Measurements from ENCODE around the gene KIAA1328. TPM values are rescaled to one million over a fixed set of nuclear protein-coding genes. Genes with fewer than 3 reads are reported as not detected.
A peak's percentile ranks its signal among the peaks of the same experiment; 100 is the strongest.

KIAA1328 gene
- total and polyA plus RNA-seq, 4 donors: 9.0 to 22.3 (median 13.9) TPM

DNA sequence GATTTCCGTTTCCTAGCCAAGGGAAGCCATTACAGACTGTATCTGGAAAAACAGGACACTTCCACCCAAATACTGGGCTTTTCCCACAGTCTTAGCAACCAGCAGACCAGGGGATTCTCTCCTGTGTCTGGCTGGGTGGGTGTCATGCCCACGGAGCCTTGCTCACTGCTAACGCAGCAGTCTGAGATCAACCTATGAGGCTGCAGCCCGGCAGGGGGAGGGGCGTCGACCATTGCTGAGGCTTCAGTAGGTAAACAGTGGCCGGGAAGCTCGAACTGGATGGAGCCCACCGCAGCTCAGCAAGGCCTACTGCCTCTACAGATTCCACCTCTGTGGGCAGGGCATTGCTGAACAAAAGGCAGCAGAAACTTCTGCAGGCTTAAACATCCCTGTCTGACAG is 131.1 kb downstream of the KIAA1328 start:
- H3K27me3 ChIP-seq (ENCODE audit: control insufficient read depth, insufficient read depth, low read length): no peaks in the 10 kb centered on the region
- no peak overlapping the region for H3K4me3 ChIP-seq (ENCODE audit: low read depth, low read length)
- H3K9me3 ChIP-seq (ENCODE audit: control insufficient read depth, insufficient read depth, low read length): peaks cover 4% of the 10 kb centered on the region

DNA sequence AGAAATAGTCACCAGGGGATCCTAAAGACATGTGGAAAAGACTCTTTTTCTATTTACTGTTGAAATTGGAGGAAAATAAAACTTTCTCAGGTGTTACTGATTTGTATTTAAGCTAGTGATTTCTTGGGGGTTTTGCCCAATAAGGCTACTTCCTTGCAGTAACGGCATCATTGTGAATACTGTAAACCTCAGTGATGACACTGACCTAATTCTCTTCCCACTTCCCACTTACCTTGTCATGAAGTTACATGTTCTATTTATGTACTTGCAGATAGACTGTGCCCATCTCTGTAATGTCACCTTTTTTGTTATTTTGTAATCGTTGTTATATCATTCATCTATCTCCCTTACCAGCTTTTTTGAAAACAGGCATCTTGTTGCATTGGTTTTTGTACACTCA is 134.5 kb downstream of the KIAA1328 start:
- DNase-seq (ENCODE audit: low read depth in 4 of 6, low spot score in 6 of 6): no peak
- peaks cover 7% of the 10 kb centered on the region for H3K9me3 ChIP-seq (ENCODE audit: control insufficient read depth, insufficient read depth, low read length)
- no peaks in the 10 kb centered on the region for H3K4me1 ChIP-seq (ENCODE audit: control insufficient read depth, insufficient read depth, low read length)
- WGBS (ENCODE audit: insufficient coverage): no CpG with 5 or more reads among the region's 2 CpGs
- no peak overlapping the region for H3K27ac ChIP-seq (ENCODE audit: low read depth, low read length)
- H3K27me3 ChIP-seq (ENCODE audit: control insufficient read depth, insufficient read depth, low read length): no peaks in the 10 kb centered on the region
- no peak overlapping the region for H3K4me3 ChIP-seq (ENCODE audit: low read depth, low read length)
- H3K36me3 ChIP-seq (ENCODE audit: control insufficient read depth, insufficient read depth, low read length): peaks cover 4% of the 10 kb centered on the region

More for the DNA sequence above, 131.1 kb downstream of the KIAA1328 start:
- Histone ChIP-seq H3K4me1 (ENCODE audit: control insufficient read depth, insufficient read depth, low read length) (no peaks in the 10 kb centered on the region), H3K27ac (ENCODE audit: low read depth, low read length) (no peak overlapping the region), H3K36me3 (ENCODE audit: control insufficient read depth, insufficient read depth, low read length) (peaks cover 4% of the 10 kb centered on the region)
- no peak for DNase-seq (ENCODE audit: low read depth in 4 of 6, low spot score in 6 of 6)
- WGBS (ENCODE audit: insufficient coverage): 96% methylated on average over 9 of the region's 9 CpGs

DNA sequence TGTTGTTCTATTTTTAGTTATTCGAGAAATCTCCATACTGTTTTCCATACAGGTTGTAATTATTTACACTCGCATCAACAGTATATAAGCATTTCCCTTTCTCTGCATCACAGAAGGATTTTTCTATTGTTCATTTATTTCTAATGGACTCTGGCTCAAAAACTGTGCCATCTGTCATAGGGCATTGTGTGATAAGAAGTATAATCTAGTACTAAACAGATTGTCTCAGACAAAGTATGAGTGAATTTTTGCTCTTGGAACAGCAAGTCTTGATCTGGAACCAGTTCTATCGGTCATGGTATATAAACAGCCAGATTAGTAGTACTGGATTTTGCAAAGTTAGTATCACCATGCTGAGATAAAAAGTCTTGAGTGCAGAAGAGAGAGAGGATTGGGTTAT is 145.8 kb downstream of the KIAA1328 start:
- no peak for DNase-seq (ENCODE audit: low read depth in 4 of 6, low spot score in 6 of 6)
- Histone ChIP-seq H3K4me3 (ENCODE audit: low read depth, low read length) (no peak overlapping the region), H3K4me1 (ENCODE audit: control insufficient read depth, insufficient read depth, low read length) (no peaks in the 10 kb centered on the region), H3K36me3 (ENCODE audit: control insufficient read depth, insufficient read depth, low read length) (no peaks in the 10 kb centered on the region), H3K27ac (ENCODE audit: low read depth, low read length) (no peak overlapping the region), H3K9me3 (ENCODE audit: control insufficient read depth, insufficient read depth, low read length) (no peaks in the 10 kb centered on the region), H3K27me3 (ENCODE audit: control insufficient read depth, insufficient read depth, low read length) (no peaks in the 10 kb centered on the region)
- 100% methylated on average over 1 of the region's 3 CpGs for WGBS (ENCODE audit: insufficient coverage)

DNA sequence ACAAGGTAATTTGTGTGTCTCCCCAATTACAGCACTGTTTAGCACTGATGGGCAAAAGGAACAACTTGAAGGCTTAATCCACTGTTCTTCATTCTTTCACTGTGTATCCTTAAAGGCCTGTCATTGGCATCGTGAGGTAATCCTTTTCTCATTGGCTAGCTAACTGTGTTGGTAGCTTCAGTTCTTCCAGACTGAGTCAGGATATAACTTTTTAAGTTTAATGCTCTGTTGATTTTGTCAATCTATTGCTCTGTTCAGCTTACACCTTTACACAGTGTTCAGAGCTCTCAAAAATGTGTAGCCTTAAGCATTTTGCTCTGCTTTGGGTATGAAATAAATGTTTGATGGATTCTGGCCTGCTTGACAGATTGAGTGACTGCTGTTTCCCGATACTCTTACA is 148.2 kb downstream of the KIAA1328 start:
- H3K27ac ChIP-seq (ENCODE audit: low read depth, low read length): no peak overlapping the region
- no peaks in the 10 kb centered on the region for H3K9me3 ChIP-seq (ENCODE audit: control insufficient read depth, insufficient read depth, low read length)
- no peak for DNase-seq (ENCODE audit: low read depth in 4 of 6, low spot score in 6 of 6)
- H3K4me1 ChIP-seq (ENCODE audit: control insufficient read depth, insufficient read depth, low read length): no peaks in the 10 kb centered on the region
- H3K4me3 ChIP-seq (ENCODE audit: low read depth, low read length): no peak overlapping the region
- H3K27me3 ChIP-seq (ENCODE audit: control insufficient read depth, insufficient read depth, low read length): no peaks in the 10 kb centered on the region
- WGBS (ENCODE audit: insufficient coverage): 100% methylated on average over 1 of the region's 2 CpGs
- no peaks in the 10 kb centered on the region for H3K36me3 ChIP-seq (ENCODE audit: control insufficient read depth, insufficient read depth, low read length)

DNA sequence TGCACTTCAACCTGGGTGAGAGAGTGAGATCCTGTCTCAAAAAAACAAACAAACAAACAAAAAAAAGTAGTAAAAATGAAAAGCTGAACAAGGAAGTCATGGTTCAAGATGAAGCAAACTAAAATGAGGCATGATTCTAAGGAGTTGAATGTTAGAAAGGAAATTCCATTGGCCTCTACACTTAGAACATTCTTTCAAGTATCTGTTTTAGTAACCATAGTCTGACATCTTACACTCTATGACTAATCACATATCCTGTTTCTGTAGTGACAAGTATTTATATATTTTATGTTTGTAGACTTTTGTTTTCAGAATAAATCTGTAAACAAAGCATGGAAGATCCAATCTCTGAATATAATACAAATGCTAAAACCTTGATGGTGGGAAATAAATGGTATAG is 164.1 kb downstream of the KIAA1328 start:
- no peak for DNase-seq (ENCODE audit: low read depth in 4 of 6, low spot score in 6 of 6)
- Histone ChIP-seq H3K4me1 (ENCODE audit: control insufficient read depth, insufficient read depth, low read length) (no peaks in the 10 kb centered on the region), H3K36me3 (ENCODE audit: control insufficient read depth, insufficient read depth, low read length) (peaks cover 3% of the 10 kb centered on the region), H3K27me3 (ENCODE audit: control insufficient read depth, insufficient read depth, low read length) (no peaks in the 10 kb centered on the region), H3K4me3 (ENCODE audit: low read depth, low read length) (no peak overlapping the region), H3K27ac (ENCODE audit: low read depth, low read length) (no peak overlapping the region), H3K9me3 (ENCODE audit: control insufficient read depth, insufficient read depth, low read length) (peaks cover 3% of the 10 kb centered on the region)

DNA sequence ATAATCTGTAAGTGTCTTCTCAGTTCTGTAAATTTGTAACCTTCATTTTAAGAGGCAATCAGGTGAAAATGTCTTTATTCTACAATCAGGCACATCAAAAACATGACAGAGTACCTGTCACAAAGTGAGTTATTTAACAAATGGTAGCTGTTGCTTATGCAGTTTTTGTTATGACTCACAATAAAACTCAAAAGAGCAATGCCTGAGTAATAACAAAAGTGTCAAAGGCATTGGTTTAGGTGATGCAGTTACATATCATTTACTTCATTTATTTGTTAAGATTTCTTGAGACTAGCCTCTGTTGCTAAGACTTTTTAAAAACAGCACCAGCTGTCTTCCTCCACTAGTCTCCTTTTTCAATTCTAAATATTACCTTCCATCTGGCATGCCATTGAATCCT is 177.8 kb downstream of the KIAA1328 start:
- H3K9me3 ChIP-seq (ENCODE audit: control insufficient read depth, insufficient read depth, low read length): no peaks in the 10 kb centered on the region
- no peak for DNase-seq (ENCODE audit: low read depth in 4 of 6, low spot score in 6 of 6)
- no peak overlapping the region for H3K4me3 ChIP-seq (ENCODE audit: low read depth, low read length)
- H3K27me3 ChIP-seq (ENCODE audit: control insufficient read depth, insufficient read depth, low read length): no peaks in the 10 kb centered on the region
- H3K27ac ChIP-seq (ENCODE audit: low read depth, low read length): no peak overlapping the region
- no peaks in the 10 kb centered on the region for H3K36me3 ChIP-seq (ENCODE audit: control insufficient read depth, insufficient read depth, low read length)
- no peaks in the 10 kb centered on the region for H3K4me1 ChIP-seq (ENCODE audit: control insufficient read depth, insufficient read depth, low read length)

DNA sequence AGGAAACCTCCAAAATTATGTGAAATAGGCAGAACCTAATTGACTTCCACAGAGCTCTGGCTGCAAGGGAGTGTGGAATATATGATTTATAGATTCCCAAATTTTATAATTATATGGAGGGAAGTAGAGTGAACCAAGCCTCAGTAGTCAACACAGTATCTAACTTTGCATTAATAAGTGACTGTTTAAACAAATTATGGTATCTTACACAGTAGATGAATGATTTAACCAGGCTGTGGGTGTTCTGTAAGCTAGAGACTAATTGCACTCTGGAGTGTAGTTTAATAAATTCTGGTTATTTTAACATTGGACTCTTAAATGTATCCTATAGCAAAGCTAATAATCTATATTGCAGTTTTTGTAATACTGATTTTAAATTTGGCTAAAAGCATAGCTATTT is 183.5 kb downstream of the KIAA1328 start:
- H3K4me1 ChIP-seq (ENCODE audit: control insufficient read depth, insufficient read depth, low read length): no peaks in the 10 kb centered on the region
- DNase-seq (ENCODE audit: low read depth in 4 of 6, low spot score in 6 of 6): no peak
- H3K9me3 ChIP-seq (ENCODE audit: control insufficient read depth, insufficient read depth, low read length): peaks cover 5% of the 10 kb centered on the region
- H3K36me3 ChIP-seq (ENCODE audit: control insufficient read depth, insufficient read depth, low read length): no peaks in the 10 kb centered on the region
- H3K27me3 ChIP-seq (ENCODE audit: control insufficient read depth, insufficient read depth, low read length): no peaks in the 10 kb centered on the region
- H3K27ac ChIP-seq (ENCODE audit: low read depth, low read length): no peak overlapping the region
- H3K4me3 ChIP-seq (ENCODE audit: low read depth, low read length): no peak overlapping the region

DNA sequence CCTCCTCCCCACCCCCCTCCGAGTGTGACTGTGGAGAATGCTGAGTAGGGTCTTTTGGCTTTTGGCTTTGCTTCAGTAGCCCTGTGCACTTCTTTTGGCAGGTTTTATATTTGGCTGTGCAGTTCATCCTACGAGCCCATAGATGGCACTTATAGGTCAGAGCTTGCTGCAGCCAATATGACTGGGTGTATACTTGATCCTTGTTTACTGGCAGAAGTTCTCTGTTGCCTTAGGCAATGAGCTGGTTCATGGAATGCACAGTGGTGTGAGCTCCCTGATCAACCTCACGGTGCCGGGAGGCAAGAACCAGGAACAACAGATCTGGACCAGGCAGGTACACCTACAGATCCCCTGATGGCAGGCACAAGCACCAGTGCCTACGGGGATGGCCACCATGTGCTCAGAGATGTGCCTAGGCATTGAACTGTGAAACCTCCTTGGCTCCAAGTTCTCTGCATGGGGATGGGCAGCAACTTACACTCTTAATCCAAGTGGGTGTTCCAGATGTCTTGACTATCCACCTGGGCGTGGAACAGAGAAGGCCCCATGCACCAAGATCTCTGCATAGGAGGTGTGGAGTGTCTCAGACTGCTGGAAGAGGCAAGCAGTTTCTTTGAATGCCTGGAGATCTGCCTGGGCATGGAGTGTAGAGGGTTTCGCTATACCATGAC is 190.4 kb downstream of the KIAA1328 start:
- Histone ChIP-seq H3K36me3 (ENCODE audit: control insufficient read depth, insufficient read depth, low read length) (no peaks in the 10 kb centered on the region), H3K27me3 (ENCODE audit: control insufficient read depth, insufficient read depth, low read length) (no peaks in the 10 kb centered on the region), H3K27ac (ENCODE audit: low read depth, low read length) (no peak overlapping the region), H3K4me3 (ENCODE audit: low read depth, low read length) (no peak overlapping the region), H3K9me3 (ENCODE audit: control insufficient read depth, insufficient read depth, low read length) (peaks cover 9% of the 10 kb centered on the region), H3K4me1 (ENCODE audit: control insufficient read depth, insufficient read depth, low read length) (no peaks in the 10 kb centered on the region)
- 95% methylated on average over 6 of the region's 7 CpGs for WGBS (ENCODE audit: insufficient coverage)
- DNase-seq (ENCODE audit: low read depth in 4 of 6, low spot score in 6 of 6): peak in 1 of 6 donors; percentile 4

DNA sequence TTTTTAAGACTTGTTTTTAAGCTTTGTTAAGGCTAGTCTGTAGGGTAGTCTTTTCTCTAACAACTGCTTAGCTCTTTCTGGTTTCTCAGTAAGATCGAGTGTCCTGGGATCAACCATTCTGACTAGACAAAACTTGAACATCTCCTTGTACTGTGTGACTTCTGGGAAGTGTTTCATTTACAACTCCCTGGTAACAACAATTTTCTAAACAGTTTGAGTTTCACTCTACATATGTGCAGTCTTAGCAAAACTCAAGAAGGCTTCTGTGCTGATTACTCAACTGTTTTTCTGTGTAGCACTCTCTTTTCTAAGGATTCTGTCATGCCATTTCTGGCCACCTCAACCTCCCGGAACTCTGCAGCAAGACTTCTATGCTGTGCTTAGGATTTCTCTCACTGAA is 204.5 kb downstream of the KIAA1328 start:
- H3K27ac ChIP-seq (ENCODE audit: low read depth, low read length): no peak overlapping the region
- H3K9me3 ChIP-seq (ENCODE audit: control insufficient read depth, insufficient read depth, low read length): peaks cover under 1% of the 10 kb centered on the region
- no peaks in the 10 kb centered on the region for H3K36me3 ChIP-seq (ENCODE audit: control insufficient read depth, insufficient read depth, low read length)
- no peaks in the 10 kb centered on the region for H3K4me1 ChIP-seq (ENCODE audit: control insufficient read depth, insufficient read depth, low read length)
- H3K4me3 ChIP-seq (ENCODE audit: low read depth, low read length): no peak overlapping the region
- no peaks in the 10 kb centered on the region for H3K27me3 ChIP-seq (ENCODE audit: control insufficient read depth, insufficient read depth, low read length)
- no peak for DNase-seq (ENCODE audit: low read depth in 4 of 6, low spot score in 6 of 6)
- 60% methylated on average over 1 of the region's 2 CpGs for WGBS (ENCODE audit: insufficient coverage)

DNA sequence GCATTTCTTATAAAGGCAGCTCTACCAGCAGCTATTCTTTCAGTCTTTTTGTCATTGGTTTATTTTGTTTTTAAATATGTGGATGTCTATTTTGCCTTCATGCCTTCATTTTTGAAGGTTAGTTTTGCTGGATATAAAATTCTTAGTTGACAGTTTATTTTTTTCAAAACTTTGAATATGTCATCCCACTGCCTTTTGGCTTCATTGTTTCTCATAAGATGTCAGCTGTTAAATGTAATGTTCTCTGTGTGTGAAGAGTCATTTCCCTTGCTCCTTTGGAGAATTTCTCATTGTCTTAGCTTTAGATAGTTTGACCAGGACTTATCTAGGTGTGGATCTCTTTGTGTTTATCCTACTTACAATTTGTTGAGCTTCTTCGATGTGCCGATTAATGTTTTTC is 213.5 kb downstream of the KIAA1328 start:
- no peak overlapping the region for H3K27ac ChIP-seq (ENCODE audit: low read depth, low read length)
- no peak overlapping the region for H3K4me3 ChIP-seq (ENCODE audit: low read depth, low read length)
- DNase-seq (ENCODE audit: low read depth in 4 of 6, low spot score in 6 of 6): no peak
- no peaks in the 10 kb centered on the region for H3K4me1 ChIP-seq (ENCODE audit: control insufficient read depth, insufficient read depth, low read length)
- peaks cover 5% of the 10 kb centered on the region for H3K9me3 ChIP-seq (ENCODE audit: control insufficient read depth, insufficient read depth, low read length)
- no peaks in the 10 kb centered on the region for H3K27me3 ChIP-seq (ENCODE audit: control insufficient read depth, insufficient read depth, low read length)
- H3K36me3 ChIP-seq (ENCODE audit: control insufficient read depth, insufficient read depth, low read length): no peaks in the 10 kb centered on the region
- WGBS (ENCODE audit: insufficient coverage): no CpG with 5 or more reads among the region's 2 CpGs

All from spinal cord (tissue), 10 donors.